Endothelial cell of umbilical vein (primary cell): Measurements from ENCODE around the gene PER3. TPM values are rescaled to one million over a fixed set of nuclear protein-coding genes. Genes with fewer than 3 reads are reported as not detected.

ENCODE experiments used
- BruUV-seq: library from RNA; stranded (reverse); fragments of 400-500 nt; replicated peaks from 2 replicates; lab custom pipeline; 2021; lab: Mats Ljungman, UMichigan
- CTCF ChIA-PET: fragments of 300-600, 350-600 bp; sonication (Branson Sonifier 250); formaldehyde crosslinking; loops from one replicate; lab custom pipeline; 2021; ENCODE audit warnings: antibody characterized with exemption, inconsistent platforms; lab: Charles Lee
- POLR2A ChIA-PET: fragments of 300-600, 350-600 bp; sonication (Branson Sonifier 250); formaldehyde crosslinking; loops from one replicate; lab custom pipeline; 2021; ENCODE audit warnings: antibody characterized with exemption, inconsistent platforms; lab: Charles Lee
- DNase-seq: peaks from one replicate; pipeline ENCODE4 v3.0.0-alpha.2; 2011; ENCODE audit warnings: low read depth, low spot score
- FAIRE-seq: peaks from 2 replicates; lab custom pipeline; 2011; peaks lifted over from hg19 to GRCh38; lab: Jason Lieb, UNC
- H2AFZ ChIP-seq: 2 replicates; pipeline ENCODE4 v1.6.0; 2012; ENCODE audit warnings: low read depth, low read length, control low read depth, inconsistent platforms
- H3K27ac ChIP-seq: 2 replicates; pipeline ENCODE4 v1.5.1; 2011; ENCODE audit warnings: low read depth, mild to moderate bottlenecking, control low read depth, low read length, moderate library complexity; ENCODE audit not compliant: insufficient read depth
- H3K27me3 ChIP-seq, 2 experiments: 2 replicates each; pipeline versions ENCODE4 v1.6.0 to v1.6.1; 2011; ENCODE audit warnings: low read length in 2 of 2, mixed read lengths in 1 of 2; ENCODE audit not compliant: control insufficient read depth in 2 of 2, insufficient read depth in 2 of 2
- H3K36me3 ChIP-seq, 2 experiments: 2 replicates in 1 of 2; 3 replicates in 1 of 2; pipeline ENCODE4 v1.5.1; 2011; ENCODE audit warnings: low read length in 2 of 2, mild to moderate bottlenecking in 1 of 2, moderate library complexity in 1 of 2; ENCODE audit not compliant: control insufficient read depth in 2 of 2, insufficient read depth in 2 of 2; ENCODE audit errors: extremely low read depth in 1 of 2
- H3K4me1 ChIP-seq: 3 replicates; pipeline ENCODE4 v1.5.1; 2011; ENCODE audit warnings: mild to moderate bottlenecking, low read length; ENCODE audit not compliant: control insufficient read depth, insufficient read depth; ENCODE audit errors: extremely low read depth
- H3K4me2 ChIP-seq: 2 replicates; pipeline ENCODE4 v1.6.1; 2011; ENCODE audit warnings: low read length, control low read depth, mixed read lengths; ENCODE audit not compliant: insufficient read depth
- H3K4me3 ChIP-seq, 3 experiments: fragments of 200-600 bp in 1 of 3; sonication (generic), shearing (Covaris generic) in 1 of 3; replicated peaks in 1 of 3; 2 replicates each; pipeline ENCODE4 v1.5.1; 2011 to 2016; ENCODE audit warnings: control low read depth in 3 of 3, low read length in 3 of 3, mild to moderate bottlenecking in 2 of 3, inconsistent platforms in 1 of 3, low read depth in 1 of 3, moderate library complexity in 1 of 3; ENCODE audit not compliant: insufficient read depth in 1 of 3
- H3K79me2 ChIP-seq: 2 replicates; pipeline ENCODE4 v1.6.0; 2012; ENCODE audit warnings: low read length, inconsistent platforms; ENCODE audit not compliant: control insufficient read depth, insufficient read depth
- H3K9ac ChIP-seq: replicated peaks from 2 replicates; pipeline ENCODE3; 2011; ENCODE audit warnings: low read length, control low read depth; ENCODE audit not compliant: insufficient read depth; ENCODE audit errors: extremely low read depth
- H3K9me1 ChIP-seq: replicated peaks from 3 replicates; pipeline ENCODE4 v1.6.0; 2011; ENCODE audit warnings: mild to moderate bottlenecking, low read length; ENCODE audit not compliant: control insufficient read depth, insufficient read depth; ENCODE audit errors: extremely low read depth
- H3K9me3 ChIP-seq: replicated peaks from 2 replicates; pipeline ENCODE4 v1.5.1; 2012; ENCODE audit warnings: low read length, inconsistent platforms; ENCODE audit not compliant: control insufficient read depth, insufficient read depth
- H4K20me1 ChIP-seq: replicated peaks from 2 replicates; pipeline ENCODE3; 2011; ENCODE audit warnings: mild to moderate bottlenecking, low read length; ENCODE audit not compliant: control insufficient read depth, insufficient read depth; ENCODE audit errors: extremely low read depth
- EZH2 ChIP-seq: IDR thresholded peaks from 2 replicates; pipeline ENCODE4 v1.6.1; 2012; ENCODE audit warnings: borderline replicate concordance, low read depth, mild to moderate bottlenecking, moderate library complexity, low read length, inconsistent platforms; ENCODE audit not compliant: severe bottlenecking
- FOS ChIP-seq: IDR thresholded peaks from 2 replicates; pipeline ENCODE4 v1.6.1; 2011; ENCODE audit warnings: mild to moderate bottlenecking, low read length, moderate library complexity, borderline replicate concordance; ENCODE audit not compliant: insufficient read depth
- GATA2 ChIP-seq: IDR thresholded peaks from 2 replicates; pipeline ENCODE4 v1.7.0; 2011; ENCODE audit warnings: low read depth, mild to moderate bottlenecking, moderate library complexity, mixed read lengths, low read length; ENCODE audit not compliant: insufficient read length, insufficient read depth
- JUN ChIP-seq: IDR thresholded peaks from 2 replicates; pipeline ENCODE4 v1.6.1; 2011; ENCODE audit warnings: borderline replicate concordance, low read depth; ENCODE audit not compliant: insufficient read length, insufficient read depth
- MYC ChIP-seq: IDR thresholded peaks from one replicate; pipeline ENCODE4 v1.6.1; 2011; ENCODE audit warnings: mild to moderate bottlenecking, low read depth, low read length
- POLR2A ChIP-seq: IDR thresholded peaks from 2 replicates; pipeline ENCODE4 v1.6.1; 2012; ENCODE audit warnings: low read depth, mild to moderate bottlenecking, control low read depth, low read length
- POLR2AphosphoS5 ChIP-seq: IDR thresholded peaks from 2 replicates; pipeline ENCODE4 v1.6.1; 2012; ENCODE audit warnings: low read depth, mild to moderate bottlenecking, control low read depth, low read length, moderate library complexity; ENCODE audit not compliant: insufficient read depth
- dilution Hi-C: fragments of 300-500 bp; cut with MboI; formaldehyde crosslinking; loops from one replicate; pipeline ENCODE4 v1.15.0; 2019; ENCODE audit warnings: low sequenced_read_pairs; ENCODE audit not compliant: extremely low pct_ligation_motif_present
- intact Hi-C: fragments of 100-400 bp; cut with micrococcal nuclease; formaldehyde crosslinking; loops from one replicate; pipeline ENCODE4 v1.10.0; 2022
- polyA plus RNA-seq, 4 experiments: library from polyadenylated mRNA; depleted of rRNA in 3 of 4; stranded (reverse) in 3 of 4; unstranded in 1 of 4; fragments of >200 nt; gene quantifications; 2 replicates each; pipeline versions ENCODE4 v1.2.1 to v1.2.3, GENCODE V29; 2011 to 2012; ENCODE audit warnings: missing spikeins in 1 of 4
- total RNA-seq: library from RNA; stranded (reverse); gene quantifications from 2 replicates; pipeline ENCODE4 v1.2.3, GENCODE V29; 2021
- TF ChIP-seq, protein P1 (sequence below), 2 donors: IDR thresholded peaks; 1 replicate in 1 of 2; 2 replicates in 1 of 2; pipeline ENCODE4 v1.5.1; 2011; ENCODE audit warnings: low read length in 2 of 2, mild to moderate bottlenecking in 2 of 2, moderate library complexity in 2 of 2, control low read depth in 1 of 2, inconsistent platforms in 1 of 2, low read depth in 1 of 2; ENCODE audit not compliant: insufficient read depth in 1 of 2; ENCODE audit errors: extremely low read depth in 1 of 2
- TF ChIP-seq, protein P2 (sequence below): IDR thresholded peaks from 2 replicates; pipeline ENCODE4 v1.6.1; 2011; ENCODE audit not compliant: insufficient read depth, insufficient read length

The PER3 gene
- total and polyA plus RNA-seq, 2 donors (not counting 3 experiments of a cell fraction or from before 2014, with no cell fraction given) = 2.5 to 2.6 TPM

DNA sequence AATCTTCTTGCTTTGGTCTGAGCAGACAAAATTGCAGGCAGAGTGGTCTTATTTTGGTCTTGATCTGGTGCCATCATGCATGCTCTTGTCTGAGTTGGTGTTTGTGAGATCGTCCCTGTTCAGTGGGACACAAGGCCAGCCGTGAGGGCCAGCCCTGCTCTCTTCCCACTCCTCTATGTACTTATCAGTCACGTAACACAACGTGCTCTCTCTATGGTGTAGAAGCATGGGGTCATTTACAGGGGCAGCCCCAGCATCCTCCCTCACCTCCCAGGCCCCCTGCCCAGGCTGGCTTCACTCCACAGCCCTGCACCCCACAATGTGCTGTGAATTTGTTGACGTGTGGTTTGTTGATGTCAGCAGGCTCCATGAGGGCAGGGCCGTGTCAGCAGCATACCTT lies 87.0 kb downstream of the PER3 start:
- no TSS peak for BruUV-seq
- H3K27ac ChIP-seq = no peak overlapping the region
- H3K4me2 ChIP-seq = no peak overlapping the region
- no peaks in the 10 kb centered on the region for H3K79me2 ChIP-seq
- no peaks in the 10 kb centered on the region for H3K9me1 ChIP-seq
- no peak for FAIRE-seq
- H3K9me3 ChIP-seq = no peaks in the 10 kb centered on the region
- H3K4me1 ChIP-seq = no peaks in the 10 kb centered on the region
- no peaks in the 10 kb centered on the region for H3K36me3 ChIP-seq
- DNase-seq = no peak
- ChIA-PET POLR2A (no interaction called here), CTCF (no interaction called here)
- H3K27me3 ChIP-seq = no peaks in the 10 kb centered on the region
- no peak overlapping the region for H2AFZ ChIP-seq
- no peak overlapping the region for H3K4me3 ChIP-seq
- H3K9ac ChIP-seq = no peak overlapping the region
- intact Hi-C loops = no loop called here
- H4K20me1 ChIP-seq = no peaks in the 10 kb centered on the region
- dilution Hi-C loops = no loop called here
- TF ChIP-seq FOS (no peak), MYC (no peak)

DNA sequence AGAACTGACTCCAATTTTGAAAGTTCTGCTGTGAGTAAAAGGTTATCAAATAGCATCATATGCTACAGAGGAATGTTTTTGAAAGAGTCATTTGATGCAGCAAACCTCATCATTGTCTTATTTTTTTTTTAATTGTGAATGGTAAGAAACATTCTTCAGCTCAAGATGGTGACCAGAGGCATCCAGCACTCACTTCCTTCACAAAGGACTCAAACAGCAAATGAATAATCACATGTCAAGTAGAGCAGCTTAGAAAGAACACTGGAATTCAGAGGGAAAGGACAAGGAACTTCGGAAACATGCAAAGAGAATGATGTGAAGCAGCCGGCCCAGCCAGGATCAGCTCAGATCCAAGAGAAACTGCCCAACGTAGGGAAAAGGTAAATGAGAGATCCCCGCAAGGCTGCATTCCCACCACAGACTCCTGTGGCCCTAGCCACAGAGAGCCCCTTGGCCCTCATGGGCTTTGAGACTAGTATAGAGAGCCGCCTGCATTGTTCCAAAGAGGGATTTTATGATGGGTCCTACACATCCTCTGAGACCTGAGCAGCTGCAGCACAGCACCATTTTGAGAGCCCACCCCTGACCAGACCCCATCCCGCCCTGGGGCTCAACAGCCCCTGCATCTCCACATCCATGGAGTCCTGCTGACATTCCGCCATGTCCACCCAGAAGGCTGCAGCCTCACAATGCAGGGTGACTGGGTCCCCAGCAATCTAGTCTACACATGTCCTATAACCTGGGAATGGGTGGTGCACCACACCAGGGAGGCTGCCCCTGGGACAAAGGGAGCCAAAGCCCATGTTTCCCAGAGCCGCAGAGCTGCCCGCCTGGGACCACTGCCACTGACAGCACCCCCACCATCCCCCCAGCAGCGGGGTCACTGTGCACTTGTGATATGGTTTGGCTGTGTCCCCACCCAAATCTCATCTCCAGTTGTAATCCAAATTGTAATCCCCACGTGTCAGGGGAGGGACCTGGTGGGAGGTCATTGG lies 90.0 kb downstream of the PER3 start:
- dilution Hi-C loops = no loop called here
- Histone ChIP-seq H3K9ac (no peak overlapping the region), H2AFZ (no peak overlapping the region), H4K20me1 (no peaks in the 10 kb centered on the region), H3K9me3 (no peaks in the 10 kb centered on the region), H3K36me3 (no peaks in the 10 kb centered on the region), H3K4me3 (no peak overlapping the region), H3K4me2 (no peak overlapping the region), H3K79me2 (no peaks in the 10 kb centered on the region), H3K27me3 (peaks cover 0 to 3% of the 10 kb centered on the region in 2 experiments), H3K4me1 (no peaks in the 10 kb centered on the region), H3K27ac (no peak overlapping the region), H3K9me1 (no peaks in the 10 kb centered on the region)
- FAIRE-seq = no peak
- no peak for DNase-seq
- intact Hi-C loops = no loop called here
- BruUV-seq = no TSS peak
- POLR2A ChIA-PET = no interaction called here
- CTCF ChIA-PET = interaction anchor here (1.1 to 1.3 kb wide), 2 partner anchors 11 to 25 kb away, joined by 3 to 4 read pairs; no protein-coding TSS in a partner anchor
- TF ChIP-seq, protein P1, sequence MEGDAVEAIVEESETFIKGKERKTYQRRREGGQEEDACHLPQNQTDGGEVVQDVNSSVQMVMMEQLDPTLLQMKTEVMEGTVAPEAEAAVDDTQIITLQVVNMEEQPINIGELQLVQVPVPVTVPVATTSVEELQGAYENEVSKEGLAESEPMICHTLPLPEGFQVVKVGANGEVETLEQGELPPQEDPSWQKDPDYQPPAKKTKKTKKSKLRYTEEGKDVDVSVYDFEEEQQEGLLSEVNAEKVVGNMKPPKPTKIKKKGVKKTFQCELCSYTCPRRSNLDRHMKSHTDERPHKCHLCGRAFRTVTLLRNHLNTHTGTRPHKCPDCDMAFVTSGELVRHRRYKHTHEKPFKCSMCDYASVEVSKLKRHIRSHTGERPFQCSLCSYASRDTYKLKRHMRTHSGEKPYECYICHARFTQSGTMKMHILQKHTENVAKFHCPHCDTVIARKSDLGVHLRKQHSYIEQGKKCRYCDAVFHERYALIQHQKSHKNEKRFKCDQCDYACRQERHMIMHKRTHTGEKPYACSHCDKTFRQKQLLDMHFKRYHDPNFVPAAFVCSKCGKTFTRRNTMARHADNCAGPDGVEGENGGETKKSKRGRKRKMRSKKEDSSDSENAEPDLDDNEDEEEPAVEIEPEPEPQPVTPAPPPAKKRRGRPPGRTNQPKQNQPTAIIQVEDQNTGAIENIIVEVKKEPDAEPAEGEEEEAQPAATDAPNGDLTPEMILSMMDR (IDR thresholded peaks at IDR 0.05; ENCODE audit: extremely low read depth in 1 of 2, insufficient read depth in 1 of 2, low read depth in 1 of 2, low read length in 2 of 2) = no peak
- TF ChIP-seq JUN (no peak), POLR2A (no peak), MYC (no peak), EZH2 (no peak), FOS (no peak), GATA2 (no peak), POLR2AphosphoS5 (no peak)
- TF ChIP-seq, protein P2, sequence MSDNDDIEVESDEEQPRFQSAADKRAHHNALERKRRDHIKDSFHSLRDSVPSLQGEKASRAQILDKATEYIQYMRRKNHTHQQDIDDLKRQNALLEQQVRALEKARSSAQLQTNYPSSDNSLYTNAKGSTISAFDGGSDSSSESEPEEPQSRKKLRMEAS = no peak
